Esophagus (tissue), 2 donors: ENCODE measurements around the gene ADAMTS18. TPM values are rescaled to one million over a fixed set of nuclear protein-coding genes. Genes with fewer than 3 reads are reported as not detected.

Source experiments
- H3K27ac ChIP-seq, 2 donors: one replicate each; pipeline ENCODE4 v1.5.1; 2013; ENCODE audit warnings: low read depth in 2 of 2, mild to moderate bottlenecking in 2 of 2, inconsistent platforms in 1 of 2, low read length in 1 of 2, moderate library complexity in 1 of 2
- H3K27me3 ChIP-seq, 2 donors: one replicate each; pipeline ENCODE4 v1.6.1; 2013; ENCODE audit warnings: low read length in 2 of 2, control low read depth in 1 of 2, mild to moderate bottlenecking in 1 of 2; ENCODE audit not compliant: insufficient read depth in 2 of 2, control insufficient read depth in 1 of 2
- H3K36me3 ChIP-seq, 2 donors: one replicate each; pipeline ENCODE4 v1.6.1; 2013; ENCODE audit warnings: low read length in 1 of 2; ENCODE audit not compliant: control insufficient read depth in 2 of 2, insufficient read depth in 2 of 2
- H3K4me1 ChIP-seq, 2 donors: one replicate each; pipeline ENCODE4 v1.6.1; 2013; ENCODE audit warnings: low read length in 1 of 2; ENCODE audit not compliant: control insufficient read depth in 2 of 2, insufficient read depth in 2 of 2
- H3K4me3 ChIP-seq, 2 donors: one replicate each; pipeline ENCODE4 v1.5.1; 2013; ENCODE audit warnings: low read length in 2 of 2, mild to moderate bottlenecking in 2 of 2, low read depth in 1 of 2, moderate library complexity in 1 of 2
- H3K9me3 ChIP-seq, 2 donors: one replicate each; pipeline ENCODE4 v1.6.1; 2013; ENCODE audit warnings: mild to moderate bottlenecking in 2 of 2, low read depth in 1 of 2, low read length in 1 of 2, moderate library complexity in 1 of 2; ENCODE audit not compliant: control insufficient read depth in 2 of 2, insufficient read depth in 1 of 2
- WGBS, 2 donors: extraction: QIAGEN DNeasy Blood & Tissue Kit; methylation state at CpG; one replicate each; pipeline ENCODE4 v1.1.7; 2013; 5-methylcytosine and 5-hydroxymethylcytosine counted together
- polyA plus RNA-seq, 2 donors: library from polyadenylated mRNA; stranded (reverse); fragments of 200-250 nt; gene quantifications; one replicate each; pipeline ENCODE4 v1.2.3, GENCODE V29; 2013
- donor health status: healthy with polysubstance abuse.
- donor health status: Bipolar disorder and iron deficiency.

Gene ADAMTS18
- polyA plus RNA-seq, 2 donors = under 0.01 to 0.02 TPM

DNA sequence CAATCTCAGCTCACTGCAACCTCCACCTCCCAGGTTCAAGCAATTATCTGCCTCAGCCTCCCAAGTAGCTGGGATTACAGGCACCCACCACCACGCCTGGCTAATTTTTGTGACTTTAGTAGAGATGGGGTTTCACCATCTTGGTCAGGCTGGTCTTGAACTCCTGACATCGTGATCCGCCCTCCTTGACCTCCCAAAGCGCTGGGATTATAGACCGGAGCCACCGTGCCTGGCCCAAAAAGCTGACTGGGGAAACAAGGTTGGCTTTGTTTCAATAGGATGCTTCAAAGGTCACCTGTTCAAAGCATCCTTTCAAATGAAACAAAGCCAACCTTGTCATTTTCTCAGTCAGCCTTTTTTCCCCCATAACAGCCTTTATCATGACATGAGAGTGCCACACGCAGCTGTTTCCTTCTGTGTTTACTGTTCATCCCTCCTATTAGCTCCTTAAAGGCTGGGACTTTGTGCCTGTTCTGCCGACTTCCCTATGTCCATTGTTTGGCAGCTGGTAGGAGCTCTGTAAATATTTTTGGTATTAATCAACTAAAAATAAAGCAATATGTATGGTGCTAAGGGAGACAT lies 51.1 kb downstream of the ADAMTS18 start:
- Histone ChIP-seq H3K27ac (no peak overlapping the region), H3K36me3 (no peaks in the 10 kb centered on the region), H3K9me3 (no peaks in the 10 kb centered on the region), H3K4me1 (no peaks in the 10 kb centered on the region), H3K27me3 (no peaks in the 10 kb centered on the region), H3K4me3 (no peak overlapping the region)
- WGBS, 2 donors = 62 to 76% methylated on average over 8 of the region's 8 CpGs

DNA sequence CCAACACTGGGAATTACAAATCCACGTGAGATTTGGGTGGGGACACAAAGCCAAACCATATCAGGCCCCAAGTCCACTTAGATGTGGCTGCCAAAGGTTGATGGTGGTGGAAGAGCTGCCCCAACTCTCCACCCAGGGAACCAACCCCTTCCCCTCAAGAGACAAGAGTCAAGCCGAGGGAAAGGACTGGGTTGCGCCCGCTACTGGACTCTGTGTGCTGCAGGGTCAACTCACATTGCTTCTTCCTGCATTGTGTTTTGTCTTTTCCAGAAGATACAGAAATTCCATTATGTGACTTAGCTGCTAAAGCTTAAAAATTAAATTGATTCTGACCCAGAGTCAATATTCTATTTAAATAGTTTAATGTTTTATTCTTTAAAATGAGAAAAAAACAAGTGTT lies 58.5 kb downstream of the ADAMTS18 start:
- Histone ChIP-seq H3K9me3 (no peaks in the 10 kb centered on the region), H3K36me3 (no peaks in the 10 kb centered on the region), H3K4me1 (no peaks in the 10 kb centered on the region), H3K4me3 (no peak overlapping the region), H3K27ac (no peak overlapping the region), H3K27me3 (no peaks in the 10 kb centered on the region)
- 65 to 80% methylated on average over 4 of the region's 4 CpGs for WGBS, 2 donors

- H3K27ac ChIP-seq = no peak overlapping the region
- H3K4me3 ChIP-seq = no peak overlapping the region
- no peaks in the 10 kb centered on the region for H3K4me1 ChIP-seq
- 90 to 94% methylated on average over 7 of the region's 7 CpGs for WGBS, 2 donors
- no peaks in the 10 kb centered on the region for H3K36me3 ChIP-seq
- H3K9me3 ChIP-seq = no peaks in the 10 kb centered on the region
- H3K27me3 ChIP-seq = no peaks in the 10 kb centered on the region
Observed at GRCh38 chr16:77375396-77375795, 59.4 kb downstream of the ADAMTS18 start.

DNA sequence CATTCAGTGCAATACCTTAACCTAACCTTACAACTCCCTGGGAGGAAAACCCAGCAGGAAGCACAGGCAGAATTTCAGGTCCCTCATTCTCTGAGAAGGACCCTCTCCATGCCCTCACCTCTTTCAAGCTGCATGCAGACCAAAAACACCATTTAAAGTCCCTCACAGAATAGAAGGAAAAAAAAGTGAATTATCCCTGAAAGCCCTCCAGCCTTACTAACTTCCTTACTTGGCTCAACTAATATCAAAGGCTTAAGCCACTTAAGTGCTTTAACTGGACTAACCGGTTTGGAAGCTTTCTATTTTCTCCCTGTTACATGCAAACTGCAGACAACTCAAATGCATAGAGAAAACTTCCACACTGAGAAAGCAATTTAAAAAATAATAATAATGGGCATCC lies 60.5 kb downstream of the ADAMTS18 start:
- peaks cover 0 to 3% of the 10 kb centered on the region in 2 donors for H3K27me3 ChIP-seq
- WGBS, 2 donors = 9 to 22% methylated on average over 1 of the region's 1 CpG
- H3K36me3 ChIP-seq = no peaks in the 10 kb centered on the region
- H3K4me3 ChIP-seq = no peak overlapping the region
- no peaks in the 10 kb centered on the region for H3K4me1 ChIP-seq
- no peaks in the 10 kb centered on the region for H3K9me3 ChIP-seq
- H3K27ac ChIP-seq = no peak overlapping the region

GRCh38 chr16:77373726-77374125 lies 61.1 kb downstream of the ADAMTS18 start:
- Histone ChIP-seq H3K36me3 (no peaks in the 10 kb centered on the region), H3K4me3 (no peak overlapping the region), H3K27me3 (peaks cover 0 to 3% of the 10 kb centered on the region in 2 donors), H3K9me3 (no peaks in the 10 kb centered on the region), H3K27ac (no peak overlapping the region), H3K4me1 (no peaks in the 10 kb centered on the region)
- 82% methylated on average over 3 of the region's 3 CpGs for WGBS, 2 donors

- 80 to 82% methylated on average over 6 of the region's 6 CpGs for WGBS, 2 donors
- Histone ChIP-seq H3K4me1 (no peaks in the 10 kb centered on the region), H3K9me3 (peaks cover 0 to 3% of the 10 kb centered on the region in 2 donors), H3K27ac (no peak overlapping the region), H3K36me3 (no peaks in the 10 kb centered on the region), H3K27me3 (peaks cover 0 to 3% of the 10 kb centered on the region in 2 donors), H3K4me3 (no peak overlapping the region)
Observed at GRCh38 chr16:77364770-77365169, 70.1 kb downstream of the ADAMTS18 start.

- H3K9me3 ChIP-seq = no peaks in the 10 kb centered on the region
- H3K4me1 ChIP-seq = no peaks in the 10 kb centered on the region
- no peaks in the 10 kb centered on the region for H3K27me3 ChIP-seq
- no peaks in the 10 kb centered on the region for H3K36me3 ChIP-seq
- no peak overlapping the region for H3K4me3 ChIP-seq
- no peak overlapping the region for H3K27ac ChIP-seq
- WGBS, 2 donors = 21 to 33% methylated on average over 4 of the region's 4 CpGs
Observed at GRCh38 chr16:77359065-77359502, 75.8 kb downstream of the ADAMTS18 start.

GRCh38 chr16:77353587-77354263 lies 81.1 kb downstream of the ADAMTS18 start:
- H3K4me3 ChIP-seq = no peak overlapping the region
- H3K27ac ChIP-seq = no peak overlapping the region
- 40 to 47% methylated on average over 4 of the region's 4 CpGs for WGBS, 2 donors
- H3K9me3 ChIP-seq = no peaks in the 10 kb centered on the region
- H3K4me1 ChIP-seq = no peaks in the 10 kb centered on the region
- no peaks in the 10 kb centered on the region for H3K36me3 ChIP-seq
- peaks cover 0 to 2% of the 10 kb centered on the region in 2 donors for H3K27me3 ChIP-seq

GRCh38 chr16:77344341-77344740 lies 90.5 kb downstream of the ADAMTS18 start:
- Histone ChIP-seq H3K9me3 (no peaks in the 10 kb centered on the region), H3K27me3 (peaks cover 0 to 3% of the 10 kb centered on the region in 2 donors), H3K36me3 (no peaks in the 10 kb centered on the region), H3K4me1 (no peaks in the 10 kb centered on the region), H3K4me3 (no peak overlapping the region), H3K27ac (no peak overlapping the region)
- WGBS, 2 donors = 85 to 88% methylated on average over 6 of the region's 6 CpGs

GRCh38 chr16:77336637-77337036 lies 98.2 kb downstream of the ADAMTS18 start:
- H3K9me3 ChIP-seq = no peaks in the 10 kb centered on the region
- 45 to 54% methylated on average over 2 of the region's 2 CpGs for WGBS, 2 donors
- H3K4me1 ChIP-seq = no peaks in the 10 kb centered on the region
- no peak overlapping the region for H3K27ac ChIP-seq
- H3K36me3 ChIP-seq = no peaks in the 10 kb centered on the region
- H3K4me3 ChIP-seq = no peak overlapping the region
- no peaks in the 10 kb centered on the region for H3K27me3 ChIP-seq
